ENCODE results near the gene HNF1B. TPM values are rescaled to one million over a fixed set of nuclear protein-coding genes. Genes with fewer than 3 reads are reported as not detected.
A peak's percentile ranks its signal among the peaks of the same experiment; 100 is the strongest.

HNF1B gene
- total RNA-seq, 6 donors from 2014 or later, result 14.4 to 31.4 (median 16.0) TPM

DNA sequence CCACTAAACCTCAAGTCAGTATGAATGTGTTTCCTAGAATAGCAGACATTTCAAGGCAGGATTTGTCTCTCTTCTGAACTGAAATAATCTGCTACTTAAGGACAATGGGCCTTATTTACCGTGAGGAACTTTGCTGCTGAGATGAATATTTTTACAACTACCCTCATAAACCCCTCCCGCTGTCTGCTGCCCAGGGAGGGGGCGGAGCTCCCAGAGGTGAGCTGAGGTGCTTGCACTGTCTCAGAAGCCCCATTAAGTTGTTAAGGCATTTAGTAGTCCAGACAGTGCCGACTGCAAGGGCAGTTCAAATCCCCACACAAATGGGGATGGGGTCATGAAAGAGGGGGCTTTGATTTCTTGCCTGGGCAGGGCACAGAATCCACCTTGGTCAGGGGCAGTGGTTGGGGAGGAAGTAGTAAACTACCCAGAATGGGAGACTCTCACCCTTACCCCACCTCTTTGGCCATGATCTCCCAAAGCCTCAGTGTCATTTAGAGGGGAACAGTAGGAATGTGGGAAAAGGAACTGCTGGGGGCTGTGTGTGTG lies 19.2 kb downstream of the HNF1B start:
- WGBS, 2 donors, result 57 to 65% methylated on average over 4 of the region's 4 CpGs
- Histone ChIP-seq H3K4me3 (no peak overlapping the region), H3K36me3 (no peaks in the 10 kb centered on the region), H3K9me3 (no peaks in the 10 kb centered on the region), H3K27ac (peak overlapping the region in 2 of 4 donors; percentile 15 to 35), H3K4me1 (peaks cover 0 to 13% (median 2%) of the 10 kb centered on the region in 4 donors), H3K27me3 (no peaks in the 10 kb centered on the region)
- DNase-seq, result no peak
- no peak for TF ChIP-seq POLR2A (IDR thresholded peaks at IDR 0.05)
- no peak for TF ChIP-seq POLR2AphosphoS5 (IDR thresholded peaks at IDR 0.05)
- no peak for TF ChIP-seq CTCF (IDR thresholded peaks at IDR 0.05)
- TF ChIP-seq EP300 (IDR thresholded peaks at IDR 0.05), result no peak
- no peak for ATAC-seq (ENCODE audit: low FRiP score in 2 of 2)

DNA sequence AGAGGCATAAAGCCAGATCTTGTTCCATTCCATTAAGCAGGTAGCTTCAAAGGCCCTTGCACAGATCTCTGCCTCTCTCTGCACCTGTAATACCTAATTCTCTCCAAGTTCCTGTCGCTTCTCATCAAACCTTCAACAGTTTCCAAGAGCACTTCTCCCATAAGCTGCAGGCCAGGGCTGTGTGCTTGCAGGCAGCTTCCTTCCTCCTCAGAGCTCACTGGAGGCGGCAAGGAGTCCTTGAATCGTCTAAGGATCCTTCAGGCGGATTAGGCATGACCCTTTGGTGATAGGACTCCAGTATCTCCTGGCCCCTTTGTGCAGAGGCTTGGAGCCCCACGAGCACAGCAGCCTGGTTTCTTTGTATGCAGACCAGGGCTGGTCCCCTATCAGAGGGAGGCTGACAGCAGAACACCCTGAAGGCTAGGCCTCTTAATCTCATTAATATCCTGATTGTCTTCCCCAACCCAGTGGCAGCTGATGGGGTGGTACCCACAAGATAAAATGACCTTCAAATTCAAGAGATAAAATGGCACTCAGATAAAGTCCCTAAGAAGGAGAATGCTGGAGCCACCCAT lies 19.8 kb downstream of the HNF1B start:
- Histone ChIP-seq H3K36me3 (no peaks in the 10 kb centered on the region), H3K4me3 (no peak overlapping the region), H3K4me1 (peaks cover 0 to 13% (median 2%) of the 10 kb centered on the region in 4 donors), H3K27ac (peak overlapping the region in 2 of 4 donors; percentile 15 to 35), H3K9me3 (no peaks in the 10 kb centered on the region), H3K27me3 (no peaks in the 10 kb centered on the region)
- WGBS, 2 donors, result 50 to 66% methylated on average over 4 to 5 of the region's 5 CpGs
- ATAC-seq (ENCODE audit: low FRiP score in 2 of 2), result no peak
- TF ChIP-seq POLR2A (IDR thresholded peaks at IDR 0.05) (no peak), CTCF (IDR thresholded peaks at IDR 0.05) (no peak), POLR2AphosphoS5 (IDR thresholded peaks at IDR 0.05) (no peak), EP300 (IDR thresholded peaks at IDR 0.05) (no peak)
- peak in 1 of 2 donors; percentile 69 for DNase-seq

DNA sequence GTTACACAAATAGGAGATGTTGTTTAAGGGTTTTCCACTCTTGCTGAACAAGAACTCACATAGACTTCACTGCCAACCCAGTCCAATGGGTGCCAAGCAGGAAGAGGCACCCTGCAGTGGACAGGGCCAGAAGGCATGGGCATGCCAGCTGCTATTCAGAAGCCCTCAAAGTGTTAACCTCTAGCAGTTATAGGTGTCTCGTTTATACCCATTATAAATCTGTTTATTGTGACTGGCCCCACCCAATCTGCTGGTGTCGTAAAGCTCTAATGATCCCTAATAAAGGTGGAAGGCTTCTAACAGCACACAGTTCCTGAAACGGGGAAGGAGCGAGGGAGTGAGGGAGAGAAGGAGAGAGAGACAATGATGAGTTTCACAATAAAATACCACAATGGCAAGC lies 23.9 kb downstream of the HNF1B start:
- WGBS, 2 donors, result 62 to 68% methylated on average over 4 of the region's 4 CpGs
- Histone ChIP-seq H3K9me3 (no peaks in the 10 kb centered on the region), H3K4me1 (peaks cover 0 to 25% (median 6%) of the 10 kb centered on the region in 4 donors), H3K4me3 (no peak overlapping the region), H3K27ac (no peak overlapping the region), H3K27me3 (no peaks in the 10 kb centered on the region), H3K36me3 (no peaks in the 10 kb centered on the region)
- DNase-seq (no peak), ATAC-seq (ENCODE audit: low FRiP score in 2 of 2) (no peak)
- TF ChIP-seq CTCF (IDR thresholded peaks at IDR 0.05) (no peak), POLR2A (IDR thresholded peaks at IDR 0.05) (no peak), EP300 (IDR thresholded peaks at IDR 0.05) (no peak), POLR2AphosphoS5 (IDR thresholded peaks at IDR 0.05) (no peak)

DNA sequence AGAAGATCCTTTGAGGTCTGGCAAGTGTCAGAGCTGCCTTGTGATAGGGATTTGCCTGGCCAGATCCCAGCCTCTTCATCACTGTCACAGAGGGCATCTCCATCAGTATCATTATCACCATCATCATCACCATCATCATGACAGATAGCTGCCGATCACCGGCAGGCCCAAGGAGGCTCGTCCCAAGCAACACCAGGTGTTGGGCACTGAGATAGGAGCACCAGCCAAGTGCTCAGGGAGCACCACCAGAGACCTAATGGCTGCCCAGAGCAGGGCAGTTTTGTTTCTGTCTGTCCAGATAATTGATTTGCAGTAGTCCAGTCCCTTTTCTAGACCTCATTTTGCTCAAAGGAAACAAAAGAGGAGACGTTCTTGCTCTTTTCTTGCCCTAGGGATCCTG lies 25.0 kb downstream of the HNF1B start:
- DNase-seq (no peak), ATAC-seq (ENCODE audit: low FRiP score in 2 of 2) (no peak)
- TF ChIP-seq CTCF (IDR thresholded peaks at IDR 0.05) (no peak), POLR2AphosphoS5 (IDR thresholded peaks at IDR 0.05) (no peak), EP300 (IDR thresholded peaks at IDR 0.05) (no peak), POLR2A (IDR thresholded peaks at IDR 0.05) (no peak)
- Histone ChIP-seq H3K4me3 (no peak overlapping the region), H3K4me1 (peaks cover 0 to 16% (median 4%) of the 10 kb centered on the region in 4 donors), H3K27me3 (no peaks in the 10 kb centered on the region), H3K36me3 (no peaks in the 10 kb centered on the region), H3K9me3 (no peaks in the 10 kb centered on the region), H3K27ac (no peak overlapping the region)
- WGBS, 2 donors, result 83 to 95% methylated on average over 4 of the region's 4 CpGs
